COLO829 (cell line): ENCODE measurements around the gene IGSF21.
"Not testable (repeated sequence)": the region's sequence is repeated elsewhere in the genome, so short reads cannot be mapped to it uniquely, and the experiment has no call there.

Source experiments
- DNase-seq: peaks from one replicate; pipeline ENCODE4 v3.0.0; 2012; ENCODE audit warnings: low spot score

Gene IGSF21

DNA sequence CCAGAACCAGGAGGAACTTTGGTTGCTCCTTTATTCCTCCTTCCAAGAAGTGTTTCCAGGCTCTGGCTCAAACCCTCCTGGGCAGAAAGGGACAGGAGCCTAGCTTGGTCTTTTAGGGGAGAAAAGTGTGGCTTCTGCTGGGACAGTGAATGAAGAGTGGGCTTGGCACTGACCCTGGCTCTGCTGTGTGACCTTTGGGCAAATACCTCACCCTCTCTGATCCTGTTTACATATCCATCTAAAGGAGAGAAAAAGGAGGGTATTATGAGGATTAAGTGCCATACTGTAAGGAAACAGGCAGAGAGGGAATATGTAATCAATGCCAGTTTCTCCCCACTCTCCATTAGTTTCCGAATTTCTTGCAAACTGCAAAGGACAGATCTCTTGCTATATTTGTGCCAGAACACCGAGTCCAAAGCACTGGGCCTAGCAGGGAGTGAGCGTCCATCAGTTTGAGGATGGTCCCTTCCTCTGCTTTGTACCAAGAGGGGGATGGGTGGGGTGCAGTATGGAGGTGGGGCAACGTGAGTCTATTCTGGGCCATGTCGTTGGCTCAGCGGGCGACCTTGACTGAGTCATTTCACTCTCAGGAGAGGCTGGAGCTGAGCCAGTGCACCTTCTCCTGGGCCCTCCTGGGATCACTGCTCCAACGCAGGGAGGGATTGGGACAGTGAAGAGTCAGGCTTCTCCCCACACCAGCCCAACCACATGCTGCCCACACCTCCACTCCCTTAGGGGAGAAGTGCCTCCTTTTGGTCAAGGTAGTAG, 38.4 kb downstream of the IGSF21 start:
- no peak for DNase-seq

GRCh38 chr1:18146886-18147285, 39.3 kb downstream of the IGSF21 start:
- no peak for DNase-seq

- DNase-seq, result no peak
Observed at GRCh38 chr1:18147672-18148071, 40.1 kb downstream of the IGSF21 start.

DNA sequence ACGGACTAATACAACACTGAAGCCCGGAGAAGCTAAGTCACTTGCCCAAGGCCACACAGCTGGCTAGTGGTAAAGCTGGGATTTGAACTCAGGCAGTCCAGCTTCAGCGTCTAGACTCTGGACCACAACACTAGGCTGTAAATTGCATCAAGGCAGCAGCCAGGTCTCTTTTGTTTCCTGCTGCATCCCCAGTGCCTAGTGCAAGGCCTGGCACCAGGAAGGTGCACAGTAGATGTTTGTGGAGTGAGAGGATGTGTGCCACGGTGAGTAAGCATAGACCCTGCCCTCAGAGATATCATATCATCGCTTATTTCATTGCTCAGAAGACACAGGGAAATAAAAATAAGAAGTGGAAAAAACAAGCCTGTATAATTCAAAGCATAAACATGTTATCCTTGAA, 40.9 kb downstream of the IGSF21 start:
- no peak for DNase-seq

GRCh38 chr1:18149027-18149641, 41.5 kb downstream of the IGSF21 start:
- DNase-seq, result no peak

DNA sequence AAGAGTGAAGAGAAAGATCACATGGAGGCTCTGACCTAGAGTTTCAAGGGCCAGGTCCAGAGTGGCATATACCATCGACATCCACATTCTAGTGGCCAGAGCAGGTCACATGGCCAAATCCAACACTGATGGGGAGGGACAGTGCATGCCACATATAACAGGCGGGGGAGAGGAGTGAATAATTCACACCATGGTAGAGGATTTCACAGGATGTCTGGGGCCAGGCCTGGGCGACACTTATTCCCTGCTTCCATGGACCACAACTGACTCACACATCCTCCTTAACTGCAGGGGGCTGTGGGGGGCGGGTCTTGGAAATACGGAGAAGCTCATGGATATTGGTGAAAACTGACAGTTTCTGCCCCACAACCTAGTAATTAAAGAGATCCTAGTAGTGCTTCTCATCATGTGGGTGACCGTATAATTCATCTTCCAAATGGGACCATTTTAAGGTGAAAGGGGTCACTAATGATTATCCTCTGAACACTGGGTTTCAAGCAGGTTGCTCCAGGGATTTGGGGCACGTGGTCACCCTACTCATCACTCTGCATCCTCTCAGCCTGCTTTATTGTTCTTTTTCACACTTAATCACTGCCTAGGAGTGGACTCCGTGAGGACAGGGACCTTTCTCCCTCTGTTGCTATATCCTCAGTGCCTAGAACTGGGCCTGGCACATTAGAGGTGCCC, 44.0 kb downstream of the IGSF21 start:
- DNase-seq, result no peak

- DNase-seq, result no peak
Observed at GRCh38 chr1:18154430-18155194, 47.0 kb downstream of the IGSF21 start.

DNA sequence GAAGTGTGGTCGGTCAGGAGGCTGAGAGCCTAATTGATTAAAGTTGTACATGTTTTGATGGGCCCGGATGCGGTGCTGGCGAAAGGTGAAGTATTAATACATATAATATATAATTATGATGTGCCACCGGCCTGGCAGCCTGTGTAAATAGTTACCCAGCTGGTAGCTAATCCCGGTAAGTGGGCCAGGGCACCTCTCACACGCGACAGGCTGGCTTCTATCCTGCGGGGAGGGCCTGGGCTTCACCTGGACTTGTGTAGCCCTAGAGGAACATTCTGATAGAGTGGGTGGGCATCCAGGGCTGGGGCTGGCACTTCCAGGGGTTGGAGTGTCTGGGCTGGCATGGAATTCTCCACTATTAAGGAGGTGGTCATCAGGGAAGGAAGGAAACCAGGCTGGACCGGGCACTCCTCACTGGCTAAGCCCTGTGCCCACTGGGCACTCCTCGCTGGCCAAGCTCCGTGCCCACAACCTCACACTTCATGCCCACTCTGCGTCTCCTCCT, 48.3 kb downstream of the IGSF21 start:
- no peak for DNase-seq

GRCh38 chr1:18157352-18157751, 49.8 kb downstream of the IGSF21 start:
- no peak for DNase-seq

DNA sequence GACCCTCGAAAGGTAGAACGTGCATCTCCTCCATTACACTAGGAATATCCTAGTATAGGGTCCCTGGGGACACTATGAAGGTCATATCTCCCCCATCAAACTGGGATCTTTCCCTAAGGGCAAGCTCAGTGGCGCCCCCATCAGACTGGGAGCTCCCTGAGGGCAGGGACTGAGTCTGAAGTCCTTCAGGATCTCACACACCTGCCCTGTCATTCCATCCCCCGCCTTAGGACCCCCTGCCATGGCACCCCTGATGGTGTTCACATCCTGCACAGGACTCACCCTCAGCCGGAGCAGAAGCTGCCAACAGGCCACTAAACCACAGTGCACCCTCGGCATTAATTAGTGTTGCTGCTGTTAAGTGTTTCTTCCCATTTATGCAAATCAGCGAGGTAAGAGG, 50.4 kb downstream of the IGSF21 start:
- no peak for DNase-seq

GRCh38 chr1:18158714-18159113, 51.1 kb downstream of the IGSF21 start:
- DNase-seq, result no peak

- DNase-seq, result no peak
Observed at GRCh38 chr1:18160290-18160942, 52.8 kb downstream of the IGSF21 start.

- DNase-seq, result no peak
Observed at GRCh38 chr1:18161690-18162089, 54.1 kb downstream of the IGSF21 start.

DNA sequence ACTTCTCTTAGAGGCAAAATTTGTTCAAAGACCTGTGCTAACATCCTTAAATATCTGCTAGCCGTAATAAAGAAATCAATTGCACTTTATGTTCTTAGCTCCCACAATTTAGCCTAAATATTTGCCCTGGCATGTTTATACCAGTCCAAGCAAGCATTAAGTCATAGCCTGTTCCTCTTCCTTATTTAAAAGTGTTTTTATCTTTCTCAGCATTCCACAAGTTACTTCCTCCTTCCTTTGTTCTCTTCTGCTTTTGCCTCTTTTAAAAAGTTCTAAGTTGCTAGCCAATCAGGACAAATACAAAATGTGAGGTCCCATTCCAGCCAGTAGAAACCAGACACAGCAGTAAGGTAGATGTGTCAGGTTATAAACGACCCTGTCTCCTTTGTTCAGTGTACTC, 58.0 kb downstream of the IGSF21 start:
- not testable (repeated sequence) for DNase-seq

- no peak for DNase-seq
Observed at GRCh38 chr1:18166341-18166740, 58.7 kb downstream of the IGSF21 start.

- DNase-seq, result no peak
Observed at GRCh38 chr1:18166929-18167328, 59.3 kb downstream of the IGSF21 start.

GRCh38 chr1:18170444-18170843, 62.8 kb downstream of the IGSF21 start:
- no peak for DNase-seq

DNA sequence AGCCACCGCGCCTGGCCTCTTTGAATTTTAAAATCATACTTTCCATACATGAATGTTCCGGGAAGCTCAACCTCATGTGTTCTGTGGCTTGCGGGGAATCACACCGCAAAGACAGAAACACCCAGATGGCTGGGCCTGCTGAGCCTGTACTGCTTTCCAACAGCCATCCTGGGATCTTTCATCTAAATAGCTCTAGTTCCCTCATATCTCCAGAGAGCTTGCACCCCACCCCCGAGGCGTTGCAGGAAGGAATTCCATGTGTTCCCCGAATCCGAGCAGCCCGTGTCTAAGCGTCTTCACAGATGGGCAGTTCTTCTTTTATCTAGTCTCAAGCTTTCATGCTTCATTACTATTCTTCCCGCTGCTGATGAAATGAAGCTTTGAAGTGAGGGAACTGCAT, 66.4 kb downstream of the IGSF21 start:
- DNase-seq, result no peak

DNA sequence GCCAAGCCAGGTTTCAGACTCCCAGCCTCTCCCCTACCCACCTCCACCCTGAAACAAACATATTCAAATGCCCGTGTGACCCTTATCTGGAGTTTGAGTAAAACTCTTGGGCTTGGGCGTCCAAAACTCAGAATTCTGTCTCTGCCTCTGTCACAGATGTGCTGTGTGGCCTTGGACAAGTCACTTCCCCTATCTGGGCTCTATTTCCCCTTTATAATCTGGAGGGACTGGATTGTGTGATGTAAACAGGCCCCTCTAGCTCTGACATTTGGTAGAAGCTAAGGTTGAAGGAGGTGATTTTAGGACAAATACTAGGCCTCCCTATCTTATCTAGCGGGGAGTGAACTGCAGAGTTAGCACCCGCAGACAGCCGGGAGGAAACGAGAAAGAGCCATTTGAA, 67.5 kb downstream of the IGSF21 start:
- no peak for DNase-seq

DNA sequence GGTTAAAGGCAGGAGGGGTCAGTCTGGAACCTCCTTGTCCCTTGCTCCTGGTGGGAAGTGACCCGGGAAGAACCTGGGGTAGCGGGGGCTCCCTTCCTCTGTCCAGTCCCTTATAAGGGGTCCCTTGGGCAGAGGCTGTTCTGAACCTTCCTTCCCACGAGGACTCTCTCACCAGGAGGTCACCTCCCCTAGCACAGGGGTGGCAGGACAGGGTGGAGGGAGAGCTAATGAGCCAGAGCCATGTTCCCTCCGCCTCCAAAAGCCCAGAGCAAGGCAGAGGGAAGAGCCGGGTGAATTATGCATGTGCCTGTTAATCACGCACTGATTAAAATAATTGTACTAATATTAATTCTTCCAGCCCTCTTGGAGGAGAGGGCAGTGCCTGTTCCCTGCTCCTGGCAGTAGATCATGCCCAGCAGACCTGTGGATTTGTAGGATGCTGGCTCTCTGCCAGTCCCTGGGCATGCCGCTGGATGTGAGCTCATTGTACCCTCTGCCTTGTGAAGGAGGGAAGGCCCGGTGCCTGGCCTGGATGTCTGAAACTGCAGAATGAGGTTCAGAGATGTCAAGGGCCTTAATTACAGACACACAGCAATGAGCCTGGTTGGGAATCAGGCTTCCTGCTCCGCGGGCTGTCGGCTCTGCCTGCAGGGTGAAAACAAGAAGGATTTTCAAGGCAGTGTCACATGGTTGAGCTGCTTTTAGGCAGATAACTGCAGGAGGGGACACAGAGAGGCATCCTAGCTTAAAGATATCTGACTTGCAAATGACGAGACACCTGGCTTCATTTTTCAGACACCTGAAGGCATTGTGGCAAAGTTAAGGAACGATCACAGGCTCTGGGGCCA, 68.2 kb downstream of the IGSF21 start:
- no peak for DNase-seq

GRCh38 chr1:18176619-18177018, 69.0 kb downstream of the IGSF21 start:
- DNase-seq, result no peak
